ENCODE data around the gene DPYD.
"Not testable (repeated sequence)": the region's sequence is repeated elsewhere in the genome, so short reads cannot be mapped to it uniquely, and the experiment has no call there.

DPYD gene

DNA sequence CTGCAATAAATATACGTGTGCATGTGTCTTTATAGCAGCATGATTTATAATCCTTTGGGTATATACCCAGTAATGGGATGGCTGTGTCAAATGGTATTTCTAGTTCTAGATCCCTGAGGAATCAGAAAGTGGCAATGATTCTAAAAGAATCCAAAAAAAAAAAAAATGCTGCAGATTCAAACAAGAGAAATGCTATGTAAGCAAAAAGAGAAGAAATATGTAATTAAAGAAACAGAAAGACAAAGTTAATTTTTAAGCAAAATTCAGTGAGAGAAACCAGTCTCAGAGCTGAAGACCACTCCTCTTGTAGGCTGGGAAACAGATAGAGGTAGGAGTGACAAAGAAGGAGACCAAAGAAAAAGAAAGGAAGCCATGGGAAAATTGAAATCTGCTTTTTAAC, 571.0 kb downstream of the DPYD start:
- DNase-seq: not testable (repeated sequence)

DNA sequence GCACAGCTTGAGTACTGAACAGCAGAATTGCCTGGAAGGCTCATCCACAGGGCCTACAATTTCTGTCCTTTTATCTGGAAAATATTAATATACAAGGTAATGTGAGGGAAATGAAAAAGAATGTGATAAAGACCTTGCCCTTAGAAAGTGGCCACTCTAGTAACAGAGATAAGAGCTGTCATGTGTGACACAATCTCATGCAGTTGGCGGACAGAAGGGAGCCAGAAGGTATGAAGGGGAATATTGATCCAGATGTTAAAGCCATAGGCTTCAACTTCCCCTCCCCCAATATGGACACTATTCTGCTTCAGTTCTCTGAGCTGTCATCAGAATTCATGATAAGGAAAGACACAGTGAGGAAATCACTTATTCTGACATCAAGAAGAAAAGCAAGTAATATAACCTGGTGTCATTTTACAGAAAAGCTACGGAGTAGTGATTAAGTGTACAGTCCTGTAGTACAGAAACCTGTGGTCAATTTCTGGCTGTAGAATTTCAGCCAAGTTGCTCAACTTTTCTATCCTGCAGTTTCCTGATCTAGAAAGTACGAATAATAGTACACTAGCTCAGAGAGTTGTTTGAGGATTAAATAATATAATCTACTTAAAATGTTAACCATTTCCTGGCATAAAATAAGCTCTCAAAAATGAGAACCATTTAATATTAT, 572.1 kb downstream of the DPYD start:
- no peak for DNase-seq

DNA sequence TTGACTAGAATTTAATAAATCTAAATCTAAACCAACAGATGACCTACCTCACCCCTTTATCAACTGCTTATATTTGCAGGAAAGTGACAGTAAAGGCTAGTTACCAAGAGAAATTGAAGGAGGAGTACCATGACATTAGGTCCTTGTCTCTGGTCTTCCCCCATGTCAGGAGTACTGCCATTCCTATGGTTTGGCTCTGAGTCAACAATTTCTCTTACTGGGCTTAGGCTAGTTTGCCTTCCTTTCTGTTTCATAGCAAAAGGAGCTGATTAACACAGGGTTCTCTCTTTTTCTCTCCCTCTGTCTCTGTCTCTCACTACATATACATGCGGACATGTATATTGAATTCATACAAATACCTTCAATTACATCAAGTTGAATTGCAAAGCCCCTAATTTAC, 579.9 kb downstream of the DPYD start:
- no peak for DNase-seq

DNA sequence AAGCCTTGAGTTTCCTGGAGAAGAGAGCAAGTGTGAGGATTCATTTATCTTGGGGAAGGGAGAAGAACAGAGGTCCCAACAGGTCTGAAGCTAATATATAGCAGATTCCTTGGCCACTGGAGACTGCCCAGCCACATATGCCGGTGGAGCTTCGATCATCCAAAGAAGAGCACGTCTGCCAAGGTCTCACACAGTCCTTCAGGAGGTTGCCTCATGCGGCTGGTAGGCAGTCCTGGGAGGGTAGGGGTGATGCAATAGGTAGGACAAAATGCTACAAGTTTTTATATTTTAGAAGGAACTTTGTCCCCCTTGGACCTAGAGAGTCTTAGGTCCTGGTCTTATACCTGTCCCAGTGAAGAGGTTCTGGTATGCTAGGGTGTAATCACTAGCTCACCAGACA, 582.5 kb downstream of the DPYD start:
- no peak for DNase-seq

DNA sequence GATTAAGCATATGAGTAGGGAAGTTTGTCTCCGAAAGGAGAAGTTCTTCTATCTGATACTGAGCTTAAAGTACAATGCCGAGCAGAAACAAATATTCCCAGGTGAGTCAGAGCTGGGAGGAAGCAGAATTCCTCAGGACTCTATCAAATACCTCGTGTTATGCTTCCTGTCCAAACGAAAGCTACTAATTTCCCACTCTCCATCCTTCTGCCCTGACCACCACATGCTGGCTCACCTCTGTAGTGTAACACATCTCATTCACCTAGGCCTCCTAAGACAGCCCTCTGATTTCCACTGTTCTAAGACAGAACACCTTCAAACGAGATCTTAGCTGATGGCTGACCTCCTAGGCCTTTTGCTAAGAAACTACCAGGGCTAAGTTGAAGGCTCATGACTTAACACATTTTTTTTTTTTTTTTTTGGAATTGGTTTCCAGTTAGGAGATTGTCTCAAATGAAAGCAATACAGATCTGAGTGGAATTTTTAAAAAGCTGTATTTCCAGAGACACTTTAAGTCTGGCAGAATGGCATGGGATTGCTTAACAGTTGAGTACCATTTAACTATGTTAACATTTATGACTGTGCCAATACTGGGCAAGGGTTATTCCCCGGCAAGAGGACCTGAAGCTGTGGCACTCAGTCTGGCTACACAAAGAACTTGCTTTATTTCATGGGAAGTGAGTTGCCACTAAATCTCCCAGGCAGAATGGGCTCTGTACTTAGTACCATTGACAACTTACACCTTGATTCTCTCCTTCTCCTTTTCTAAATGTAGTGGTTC, 583.4 kb downstream of the DPYD start:
- DNase-seq: no peak

DNA sequence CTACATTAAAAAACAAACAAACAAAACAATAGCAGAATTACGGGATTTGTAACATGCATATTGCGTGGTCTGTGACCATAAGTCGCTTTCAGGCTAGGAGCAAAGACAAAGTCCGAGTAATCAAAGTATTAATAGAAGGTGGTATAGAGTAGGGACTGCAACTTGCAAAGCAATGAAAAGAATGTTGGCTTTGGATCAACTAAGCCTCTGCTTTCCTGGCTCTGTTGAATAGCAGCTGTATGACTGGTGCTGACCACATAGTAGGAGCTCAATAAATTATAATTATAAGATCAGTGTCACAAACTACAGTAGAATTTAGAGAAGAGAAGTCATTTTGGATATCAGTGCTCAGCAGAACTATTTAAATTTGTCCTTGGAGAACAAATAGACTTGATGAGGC, 586.4 kb downstream of the DPYD start:
- DNase-seq: no peak

DNA sequence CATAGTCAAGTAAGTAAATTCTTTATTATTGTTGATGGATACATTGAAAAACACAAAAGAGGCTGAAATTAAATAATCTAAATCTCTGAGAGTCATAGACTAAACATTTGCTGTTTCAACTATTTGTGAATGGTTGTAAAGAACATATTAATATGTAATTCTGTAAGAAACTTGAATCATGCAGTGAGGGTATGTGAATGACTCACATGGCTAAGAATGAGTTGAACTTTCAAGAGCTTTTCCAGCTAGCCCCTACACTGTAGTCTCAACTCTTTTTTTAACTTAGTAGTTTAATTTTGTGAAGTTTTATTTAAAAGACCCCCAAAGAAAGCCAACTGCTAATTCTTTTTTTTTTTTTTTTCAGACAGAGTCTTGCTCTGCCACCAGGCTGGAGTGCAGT, 588.1 kb downstream of the DPYD start:
- no peak for DNase-seq

DNA sequence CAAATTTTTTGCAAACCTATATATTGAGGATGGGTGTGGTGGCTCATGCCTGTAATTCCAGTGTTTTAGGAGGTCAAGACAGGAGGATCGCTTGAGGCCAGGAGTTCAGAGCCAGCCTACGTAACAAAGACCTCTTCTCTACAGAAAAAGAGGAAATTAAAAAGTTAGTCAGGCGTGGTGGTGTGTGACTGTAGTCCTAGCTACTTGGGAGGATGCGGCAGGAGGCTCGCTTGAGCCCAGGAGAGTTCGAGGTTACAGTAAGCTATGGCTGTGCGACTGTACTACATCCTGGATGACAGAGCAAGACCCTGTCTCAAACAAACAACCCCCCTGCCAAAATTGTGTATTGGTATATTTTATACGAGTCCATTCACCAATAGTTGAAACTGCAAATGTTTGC, 589.7 kb downstream of the DPYD start:
- DNase-seq: no peak

DNA sequence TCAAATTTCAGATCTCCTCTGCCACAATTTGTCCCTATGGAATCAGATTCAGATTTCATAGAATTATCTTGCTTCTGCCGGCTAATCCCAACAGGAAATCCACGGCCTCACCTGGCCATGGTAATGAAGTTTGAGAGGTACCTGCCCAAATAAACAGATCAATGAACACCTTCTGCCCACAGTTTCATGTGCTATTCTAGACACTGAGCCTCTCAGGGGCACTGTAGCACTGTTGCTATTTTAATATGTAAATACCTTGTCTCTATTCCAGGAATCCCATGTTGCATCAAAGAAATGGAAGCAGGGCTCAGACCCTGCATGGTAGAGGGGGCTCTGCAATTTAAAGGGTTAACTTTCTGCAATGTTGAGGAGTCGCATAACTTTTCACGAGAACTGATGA, 606.1 kb downstream of the DPYD start:
- no peak for DNase-seq

DNA sequence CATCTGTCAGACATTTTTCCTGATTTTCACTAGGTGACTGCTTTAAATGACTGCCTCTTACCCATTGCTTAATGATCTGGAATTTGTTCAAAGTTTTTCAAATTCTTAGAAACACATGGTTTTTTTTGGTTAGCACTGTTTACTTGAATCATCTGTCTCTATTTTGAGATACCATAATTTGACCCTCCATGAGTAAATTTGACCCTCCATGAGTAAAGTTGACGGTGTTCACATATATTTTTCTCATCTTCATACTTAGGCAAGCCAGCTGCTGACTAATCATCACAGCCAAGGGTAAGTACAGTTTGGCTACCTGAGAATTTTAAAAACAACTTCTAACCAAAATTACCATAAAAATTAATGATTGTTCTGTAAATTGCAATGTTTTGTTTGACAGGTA, 612.7 kb downstream of the DPYD start:
- no peak for DNase-seq

DNA sequence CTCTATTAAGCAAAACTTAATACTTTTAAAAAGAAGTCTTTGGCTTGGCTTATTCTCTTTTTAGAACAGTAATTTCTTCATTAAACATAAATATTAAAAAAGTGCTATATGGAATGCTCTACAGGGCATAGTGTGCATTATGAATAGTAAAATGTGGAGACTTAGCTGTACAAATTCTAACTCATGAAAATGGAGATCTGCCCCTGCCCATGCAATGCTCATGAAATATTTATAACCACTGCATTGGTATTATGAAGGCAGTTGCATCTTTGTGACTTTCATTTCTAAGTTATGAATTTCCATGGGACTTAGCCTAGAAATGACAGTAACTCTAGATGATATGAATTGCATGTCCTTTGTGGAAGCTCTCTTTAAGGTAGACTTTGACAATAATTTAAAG, 613.3 kb downstream of the DPYD start:
- DNase-seq: no peak

DNA sequence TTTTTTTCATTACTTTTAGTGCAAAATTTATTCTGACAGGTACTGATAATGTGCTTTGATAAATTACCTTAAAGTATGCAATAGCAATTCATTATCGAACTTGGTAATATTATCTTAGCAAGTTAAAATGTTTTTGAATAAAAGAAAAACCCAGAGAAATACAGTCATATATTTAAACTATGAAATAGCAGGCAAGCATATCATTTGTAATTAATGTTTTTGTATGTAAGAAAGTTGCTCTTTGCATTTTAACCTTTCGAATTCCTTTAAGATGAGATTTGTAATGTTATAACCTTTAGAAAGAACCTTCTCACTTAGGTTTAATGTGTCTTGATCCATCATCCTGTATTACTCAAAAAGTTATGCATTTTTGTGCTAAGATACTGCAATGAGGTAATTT, 613.7 kb downstream of the DPYD start:
- DNase-seq: no peak

DNA sequence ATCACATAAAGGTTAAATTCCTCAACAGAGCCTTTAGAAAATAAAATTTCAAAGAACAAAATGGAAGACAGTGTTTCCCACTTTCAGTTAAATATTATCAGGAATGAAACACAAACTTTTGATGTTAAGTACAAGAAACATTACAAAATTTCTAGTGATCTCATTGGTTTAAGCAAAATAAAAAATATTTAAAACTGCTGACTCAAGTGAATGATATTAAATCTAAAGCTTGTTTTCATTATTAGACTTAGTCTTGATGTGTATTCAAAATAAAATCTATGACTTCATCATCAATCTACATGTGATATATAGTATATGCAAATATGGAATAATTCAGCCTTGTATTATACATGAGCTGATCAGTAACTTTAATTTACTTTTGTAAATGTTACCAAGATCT, 614.3 kb downstream of the DPYD start:
- no peak for DNase-seq

DNA sequence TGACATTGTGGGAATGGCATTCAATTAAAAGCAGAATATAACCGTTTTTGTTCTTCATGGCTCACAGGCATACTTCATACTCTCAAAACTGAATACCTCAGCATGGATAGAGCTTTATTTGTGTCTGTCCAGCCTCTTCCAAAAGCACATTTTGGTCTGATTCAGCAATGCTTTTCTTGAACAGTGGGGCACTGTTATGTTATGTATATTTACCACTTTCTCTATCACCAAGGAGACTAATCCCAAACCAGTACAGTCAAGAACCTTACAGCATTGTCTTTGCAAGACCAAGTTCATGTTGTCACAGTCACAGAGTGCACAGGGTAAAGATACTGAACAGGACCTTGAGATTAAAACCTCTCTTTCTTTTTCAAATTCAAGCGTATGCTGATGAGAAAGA, 616.5 kb downstream of the DPYD start:
- no peak for DNase-seq

DNA sequence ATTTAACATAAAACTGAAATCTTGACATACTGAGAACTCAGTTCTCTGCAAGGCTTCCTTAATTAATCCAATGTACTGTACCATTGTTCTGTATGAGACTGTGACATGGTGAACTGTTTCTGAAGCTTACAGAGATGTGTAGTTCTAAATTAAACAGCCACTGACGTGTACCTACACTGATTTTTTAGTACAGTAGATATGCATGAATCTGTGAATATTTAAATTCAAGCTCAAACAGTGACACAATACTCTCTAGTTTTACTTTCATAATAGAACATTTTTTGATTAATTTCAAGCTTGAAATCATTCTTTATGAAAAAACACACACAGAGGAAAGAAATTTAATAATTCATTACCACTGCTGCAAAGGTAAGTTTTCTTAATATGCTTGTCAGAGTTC, 621.9 kb downstream of the DPYD start:
- DNase-seq: no peak

DNA sequence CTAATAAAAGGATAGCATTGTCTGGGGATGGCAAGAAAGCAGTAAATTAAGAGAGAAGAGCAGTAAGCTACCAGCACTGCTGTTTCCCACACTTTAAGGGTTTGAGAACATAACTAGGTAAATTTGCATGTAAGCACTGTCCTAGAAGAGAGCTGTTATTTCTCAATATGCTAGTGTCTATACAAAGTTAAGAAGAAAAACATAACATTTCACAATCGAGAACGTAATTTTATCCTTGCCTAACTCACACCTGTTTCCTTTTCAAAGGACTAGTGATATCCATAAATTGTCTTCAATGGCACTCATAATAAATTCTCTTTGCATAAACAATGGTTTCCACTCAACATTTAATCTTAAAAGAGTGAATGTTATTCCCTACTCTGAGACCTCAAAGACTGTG, 623.2 kb downstream of the DPYD start:
- no peak for DNase-seq

DNA sequence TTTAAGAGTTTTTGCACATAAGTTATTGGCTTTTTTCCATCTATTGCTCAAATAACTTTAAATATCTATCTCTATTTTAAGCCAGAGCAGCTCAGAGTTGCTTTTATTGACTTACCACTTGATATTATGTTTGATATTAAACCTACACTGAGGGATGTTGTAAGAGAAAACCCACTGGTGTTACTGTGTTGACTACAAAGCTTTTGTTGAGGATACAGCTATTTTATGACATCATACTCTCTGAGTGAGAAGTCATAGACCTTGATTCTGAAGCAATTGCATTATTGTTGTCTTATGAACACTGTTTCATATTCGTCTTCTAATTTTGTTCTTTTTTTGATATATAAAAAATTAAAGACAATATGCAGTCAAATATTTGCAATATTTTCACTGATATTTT, 638.9 kb downstream of the DPYD start:
- DNase-seq: no peak

DNA sequence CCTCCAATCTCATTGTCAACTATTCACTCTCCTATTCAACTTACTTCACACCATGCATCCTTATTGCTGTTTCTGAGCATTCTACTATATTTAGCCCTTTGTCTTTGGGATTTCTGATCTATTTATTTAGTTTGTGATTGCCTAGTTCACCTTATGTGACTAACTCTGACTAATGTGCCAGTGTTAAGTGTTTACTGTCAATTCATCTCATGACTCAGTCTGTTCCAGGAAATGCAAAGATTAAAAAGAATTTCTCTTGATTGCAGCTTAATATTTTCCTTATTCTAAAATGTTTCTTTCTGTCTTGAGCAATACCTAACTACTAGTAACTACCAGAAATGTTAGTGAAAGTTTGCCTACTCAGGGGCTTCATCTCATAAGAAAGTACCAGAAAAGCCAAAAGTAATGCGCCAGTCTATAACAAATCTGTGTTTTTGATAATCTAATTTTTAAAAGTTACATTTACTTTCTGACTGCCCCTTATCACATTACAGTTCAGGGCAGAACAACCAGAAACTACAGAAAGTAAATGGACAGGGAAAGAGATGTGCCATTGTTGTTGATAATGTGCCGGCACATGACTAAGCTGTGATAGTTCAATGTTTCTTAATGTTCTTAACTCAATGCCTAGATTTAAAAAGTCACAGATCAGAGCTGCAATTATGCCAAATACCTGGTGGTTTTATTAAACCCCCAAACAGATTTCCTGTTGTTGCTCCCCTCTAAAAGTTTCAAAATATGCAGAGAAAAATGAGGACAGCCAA, 642.8 kb downstream of the DPYD start:
- no peak for DNase-seq

DNA sequence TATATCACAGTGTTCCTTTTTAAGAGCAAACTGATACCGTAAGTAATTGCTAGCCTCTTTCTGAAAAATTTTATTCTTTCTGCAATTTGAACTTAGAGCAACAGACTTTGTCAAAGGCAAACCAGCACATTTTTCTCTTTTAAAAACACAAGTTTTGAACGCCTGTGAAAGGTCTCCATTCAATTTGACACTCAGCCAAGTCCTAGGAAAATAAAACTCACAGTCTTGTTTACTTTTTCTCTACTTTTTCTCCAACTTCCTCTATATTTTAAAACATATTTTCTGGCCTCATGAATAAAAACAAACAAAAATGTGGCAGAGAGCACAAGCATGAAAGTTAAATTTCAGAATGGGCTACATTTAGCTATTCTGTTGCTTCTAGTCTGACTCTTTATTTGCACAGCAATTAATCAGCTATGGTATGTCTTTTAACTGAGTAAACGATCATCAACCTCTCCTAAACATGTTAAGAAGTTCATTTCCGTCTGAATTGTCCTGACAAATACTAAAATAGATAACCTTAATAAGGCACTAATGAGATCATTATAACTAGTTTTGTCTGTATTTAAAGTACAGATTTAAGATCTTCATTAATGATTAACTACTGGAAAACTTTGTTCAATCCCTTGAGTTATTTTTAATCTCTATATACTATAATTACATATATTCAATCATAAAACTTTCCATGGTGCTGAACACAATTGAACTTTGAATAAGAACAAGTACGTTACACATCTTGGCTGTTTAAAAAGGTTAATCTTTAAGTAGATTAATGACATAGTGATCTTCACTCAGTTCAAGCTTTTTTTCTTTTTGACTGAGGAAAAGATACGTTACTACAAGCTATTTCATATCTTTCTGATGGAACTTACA, 648.7 kb downstream of the DPYD start:
- DNase-seq: no peak

DNA sequence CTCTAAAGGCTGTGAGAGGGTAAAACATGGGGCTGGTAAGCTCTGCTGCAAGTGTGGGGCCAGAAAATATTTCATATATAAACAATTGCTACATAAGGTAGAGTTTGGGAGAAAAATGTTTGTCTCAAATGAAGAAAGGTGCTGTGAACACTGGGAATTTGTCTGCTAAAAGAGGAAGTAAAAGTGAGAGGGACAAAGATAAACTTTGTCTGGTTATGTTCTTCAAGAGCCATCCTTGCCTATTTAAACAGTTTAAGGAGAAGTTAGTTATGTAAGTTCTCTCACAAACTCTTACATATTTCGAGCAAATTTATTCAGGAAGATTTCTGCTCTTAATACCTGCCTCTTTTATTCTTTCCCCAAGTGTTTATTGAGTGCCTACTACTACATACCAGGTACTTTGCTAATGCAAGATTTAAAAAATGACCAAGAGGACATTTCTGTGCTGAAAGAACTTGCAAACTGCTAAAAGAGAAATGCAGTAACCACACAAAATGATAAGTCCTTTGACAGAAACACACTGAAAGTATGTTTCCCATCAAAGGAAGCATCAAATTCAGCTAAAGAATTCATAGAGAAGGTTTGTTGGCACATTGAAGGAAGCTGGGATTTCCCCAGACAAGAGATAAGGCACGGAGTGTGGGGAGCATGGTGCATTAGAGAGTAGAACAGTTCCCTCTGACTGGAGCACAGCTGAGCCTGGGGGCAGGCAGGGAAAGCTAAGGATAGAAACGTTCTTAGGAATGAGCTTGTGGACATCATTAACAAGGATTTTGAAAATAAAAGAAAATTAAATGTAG, 650.1 kb downstream of the DPYD start:
- DNase-seq: no peak

DNA sequence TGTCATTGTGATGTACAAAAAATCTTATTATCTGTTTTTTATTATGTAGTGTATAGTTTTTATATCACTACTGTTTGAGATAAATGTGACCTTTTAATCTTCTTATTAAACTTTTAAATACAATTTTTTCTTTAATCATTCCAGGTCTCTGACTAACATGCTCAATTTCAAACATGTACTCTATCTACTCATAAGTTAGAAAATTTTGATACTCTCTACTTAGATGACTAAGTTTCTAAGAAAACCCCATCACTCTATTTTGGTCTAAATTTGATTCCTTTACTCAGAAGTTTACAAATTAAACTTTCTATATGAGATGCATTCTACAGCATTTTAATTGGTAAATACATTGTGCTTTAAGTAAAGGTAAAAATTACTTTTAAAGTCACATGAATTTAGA, 655.2 kb downstream of the DPYD start:
- DNase-seq: no peak

DNA sequence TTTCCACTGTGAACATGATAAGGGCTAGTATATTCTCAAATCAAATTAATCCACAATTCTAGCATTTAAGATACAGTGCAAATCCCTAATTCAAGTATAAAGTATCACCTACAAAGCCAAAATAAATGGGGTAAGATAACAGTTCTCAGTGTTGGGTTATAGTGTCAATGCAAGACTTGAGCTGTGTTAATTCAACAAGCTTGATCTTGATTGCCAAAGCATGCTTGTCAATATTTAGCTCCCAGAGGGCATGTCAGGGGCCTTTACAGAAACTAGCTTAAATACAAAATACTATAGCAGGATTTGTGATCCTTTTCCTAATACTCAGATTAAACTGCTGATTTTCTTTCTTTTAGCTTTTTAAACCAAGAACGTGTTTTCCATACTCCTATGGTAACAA, 658.0 kb downstream of the DPYD start:
- DNase-seq: no peak

Measured in activated effector memory CD4-positive, alpha-beta T cell treated with anti-CD3 and anti-CD28 coated beads, Interleukin-2, amount 50 U/mL, for 16 hours (primary cell).